HEK293 (cell line): ENCODE measurements around the gene PRKCA.

Experiments
- CTCF ChIA-PET: fragments of 350-600 bp; formaldehyde crosslinking; extraction: SDS; loops from one replicate; lab custom pipeline; 2021; ENCODE audit warnings: antibody characterized with exemption; lab: Yijun Ruan, JAX
- POLR2A ChIA-PET: fragments of 300-600 bp; formaldehyde crosslinking; extraction: SDS; loops from one replicate; lab custom pipeline; 2020; ENCODE audit warnings: antibody characterized with exemption, inconsistent platforms; lab: Yijun Ruan, JAX
- H3K27ac ChIP-seq: fragments of 200-500 bp; sonication (Bioruptor generic); 2 replicates; pipeline ENCODE4 v1.5.1; 2014; ENCODE audit warnings: low read depth, low read length, control low read depth, inconsistent platforms; ENCODE audit errors: extremely low read depth
- H3K36me3 ChIP-seq, 2 experiments: fragments of 200-500 bp in 1 of 2; sonication (Bioruptor generic) in 1 of 2; 1 replicate in 1 of 2; 2 replicates in 1 of 2; pipeline ENCODE4 v1.5.1; 2014 to 2017; ENCODE audit warnings: inconsistent platforms in 2 of 2, low read length in 2 of 2; ENCODE audit not compliant: control insufficient read depth in 2 of 2, insufficient read depth in 1 of 2
- H3K4me1 ChIP-seq: fragments of 200-500 bp; sonication (Bioruptor generic); 2 replicates; pipeline ENCODE4 v1.5.1; 2014; ENCODE audit warnings: mild to moderate bottlenecking, low read length, inconsistent platforms; ENCODE audit not compliant: control insufficient read depth, insufficient read depth
- H3K4me3 ChIP-seq: 2 replicates; pipeline ENCODE4 v1.5.1; 2011; ENCODE audit warnings: low read depth, mild to moderate bottlenecking, control low read depth, low read length, moderate library complexity
- H3K9me3 ChIP-seq: fragments of 200-500 bp; sonication (Bioruptor generic); 2 replicates; pipeline ENCODE4 v1.5.1; 2014; ENCODE audit warnings: low read depth, low read length, inconsistent platforms; ENCODE audit not compliant: control insufficient read depth, insufficient read depth
- GLI4 ChIP-seq: fragments of 450-650 bp; formaldehyde crosslinking; IDR thresholded peaks from 2 replicates; pipeline ENCODE4 v1.5.1; 2016; ENCODE audit warnings: missing biosample characterization, missing genetic modification characterization
- KLF1 ChIP-seq: fragments of 450-650 bp; formaldehyde crosslinking; IDR thresholded peaks from 2 replicates; pipeline ENCODE4 v1.5.1; 2016; ENCODE audit warnings: missing biosample characterization, missing genetic modification characterization
- SCRT2 ChIP-seq: fragments of 450-650 bp; formaldehyde crosslinking; IDR thresholded peaks from 2 replicates; pipeline ENCODE4 v1.5.1; 2016; ENCODE audit warnings: missing biosample characterization, missing genetic modification characterization
- SETDB1 ChIP-seq: IDR thresholded peaks from one replicate; pipeline ENCODE4 v1.6.1; 2017; ENCODE audit warnings: mild to moderate bottlenecking, low read length, moderate library complexity, mixed read lengths; ENCODE audit not compliant: insufficient read length
- ZBTB49 ChIP-seq: fragments of 450-650 bp; formaldehyde crosslinking; IDR thresholded peaks from 2 replicates; pipeline ENCODE4 v1.5.1; 2016; ENCODE audit warnings: missing biosample characterization, missing genetic modification characterization, low read depth
- ZEB2 ChIP-seq: fragments of 450-650 bp; formaldehyde crosslinking; IDR thresholded peaks from 2 replicates; pipeline ENCODE4 v1.5.1; 2016; ENCODE audit warnings: missing biosample characterization, missing genetic modification characterization
- ZFP69B ChIP-seq: fragments of 450-650 bp; formaldehyde crosslinking; IDR thresholded peaks from 2 replicates; pipeline ENCODE4 v1.5.1; 2016; ENCODE audit warnings: missing biosample characterization, missing genetic modification characterization
- ZNF184 ChIP-seq: fragments of 450-650 bp; IDR thresholded peaks from 2 replicates; pipeline ENCODE4 v1.5.1; 2018; ENCODE audit warnings: missing biosample characterization, mild to moderate bottlenecking, missing genetic modification characterization
- ZNF239 ChIP-seq: fragments of 450-650 bp; formaldehyde crosslinking; IDR thresholded peaks from 2 replicates; pipeline ENCODE4 v1.5.1; 2016; ENCODE audit warnings: missing biosample characterization, missing genetic modification characterization
- ZNF26 ChIP-seq: fragments of 450-650 bp; formaldehyde crosslinking; IDR thresholded peaks from 2 replicates; pipeline ENCODE4 v1.5.1; 2016; ENCODE audit warnings: missing biosample characterization, missing genetic modification characterization
- ZNF366 ChIP-seq: fragments of 450-650 bp; formaldehyde crosslinking; conservative IDR thresholded peaks from 2 replicates; pipeline ENCODE4 v1.5.1; 2016; ENCODE audit warnings: missing biosample characterization, missing genetic modification characterization
- ZNF426 ChIP-seq: fragments of 450-650 bp; formaldehyde crosslinking; IDR thresholded peaks from 2 replicates; pipeline ENCODE4 v1.5.1; 2017; ENCODE audit warnings: missing biosample characterization, missing genetic modification characterization, mild to moderate bottlenecking, inconsistent platforms, moderate library complexity
- ZNF449 ChIP-seq: fragments of 450-650 bp; formaldehyde crosslinking; IDR thresholded peaks from 2 replicates; pipeline ENCODE4 v1.5.1; 2017; ENCODE audit warnings: missing biosample characterization, mild to moderate bottlenecking, missing genetic modification characterization, moderate library complexity
- ZNF513 ChIP-seq: fragments of 450-650 bp; IDR thresholded peaks from 2 replicates; pipeline ENCODE4 v1.5.1; 2018; ENCODE audit warnings: missing biosample characterization, missing genetic modification characterization
- ZSCAN30 ChIP-seq: fragments of 450-650 bp; IDR thresholded peaks from 2 replicates; pipeline ENCODE4 v1.5.1; 2018; ENCODE audit warnings: missing biosample characterization, mild to moderate bottlenecking, missing genetic modification characterization, moderate library complexity
- ZSCAN4 ChIP-seq: fragments of 450-650 bp; formaldehyde crosslinking; IDR thresholded peaks from 2 replicates; pipeline ENCODE4 v1.5.1; 2017; ENCODE audit warnings: missing biosample characterization, missing genetic modification characterization

Gene PRKCA

GRCh38 chr17:66676421-66676820, 374.0 kb downstream of the PRKCA start (continued):
- TF ChIP-seq ZSCAN30 (tag by site-specific recombination): no peak
- TF ChIP-seq ZFP69B (tag by site-specific recombination): 0 out of 2 replicates have a peak, but pooled peaks have one; percentile 18
- TF ChIP-seq SCRT2: peak; percentile 96
- TF ChIP-seq ZSCAN4: no peak
- TF ChIP-seq ZNF26: no peak
- TF ChIP-seq ZNF239 (tag by site-specific recombination): no peak
- no peak for TF ChIP-seq ZNF513 (tag by site-specific recombination)
- no peak for TF ChIP-seq ZEB2
- no peak for TF ChIP-seq ZNF184 (tag by site-specific recombination)
- no peak for TF ChIP-seq ZNF366 (tag by site-specific recombination)
- TF ChIP-seq KLF1 (tag by site-specific recombination): peak; percentile 63

GRCh38 chr17:66677201-66677981, 375.0 kb downstream of the PRKCA start:
- TF ChIP-seq ZNF426 (tag by site-specific recombination): 0 out of 2 replicates have a peak, but pooled peaks have one; percentile 0
- TF ChIP-seq ZBTB49 (tag by site-specific recombination): no peak
- TF ChIP-seq, all 188 proteins: peak for 1
- ChIA-PET POLR2A (no interaction called here), CTCF (interaction anchor here (0.6 to 0.8 kb wide), 2 partner anchors 477 to 1901 kb away, joined by 3 to 4 read pairs; no protein-coding TSS in a partner anchor)
- Histone ChIP-seq H3K9me3 (no peaks in the 10 kb centered on the region), H3K4me3 (no peak overlapping the region), H3K36me3 (no peaks in the 10 kb centered on the region), H3K27ac (no peak overlapping the region), H3K4me1 (no peaks in the 10 kb centered on the region; the same call in 1 of the 2 replicates)

GRCh38 chr17:66678061-66678460, 375.6 kb downstream of the PRKCA start:
- CTCF ChIA-PET: no interaction called here
- POLR2A ChIA-PET: no interaction called here
- H3K4me1 ChIP-seq: no peaks in the 10 kb centered on the region; the same call in 1 of the 2 replicates
- no peaks in the 10 kb centered on the region for H3K9me3 ChIP-seq
- TF ChIP-seq GLI4 (tag by site-specific recombination): no peak
- TF ChIP-seq ZNF449 (tag by site-specific recombination): no peak
- peak; percentile 22 for TF ChIP-seq SETDB1
- H3K27ac ChIP-seq: no peak overlapping the region
- H3K36me3 ChIP-seq: no peaks in the 10 kb centered on the region
- H3K4me3 ChIP-seq: no peak overlapping the region
